ENCODE data around the gene POLRMT.

The POLRMT gene

GRCh38 chr19:651991-652390 is 18.7 kb upstream of the POLRMT start:
- TF ChIP-seq TAF1 (IDR thresholded peaks at IDR 0.05; ENCODE audit: borderline replicate concordance, insufficient read depth, low read length): no peak
- TF ChIP-seq SIN3A (IDR thresholded peaks at IDR 0.05; ENCODE audit: borderline replicate concordance, insufficient read depth, low read length): no peak
- TF ChIP-seq REST (IDR thresholded peaks at IDR 0.05; ENCODE audit: insufficient read depth in 1 of 2, low read depth in 2 of 2, low read length in 2 of 2): no peak

GRCh38 chr19:651114-651818 is 17.9 kb upstream of the POLRMT start:
- TF ChIP-seq FOXP2 (optimal IDR thresholded peaks at IDR 0.05; ENCODE audit: borderline replicate concordance, extremely low read depth, extremely low read length, insufficient read depth): no peak
- TF ChIP-seq SIN3A (IDR thresholded peaks at IDR 0.05; ENCODE audit: borderline replicate concordance, insufficient read depth, low read length): no peak
- TF ChIP-seq TAF1 (IDR thresholded peaks at IDR 0.05; ENCODE audit: borderline replicate concordance, insufficient read depth, low read length): no peak
- no peak for TF ChIP-seq POLR2AphosphoS5 (IDR thresholded peaks at IDR 0.05; ENCODE audit: low read depth, low read length)
- TF ChIP-seq REST (IDR thresholded peaks at IDR 0.05; ENCODE audit: insufficient read depth in 1 of 2, low read depth in 2 of 2, low read length in 2 of 2): no peak

- TF ChIP-seq FOXP2 (optimal IDR thresholded peaks at IDR 0.05; ENCODE audit: borderline replicate concordance, extremely low read depth, extremely low read length, insufficient read depth) (no peak), TAF1 (IDR thresholded peaks at IDR 0.05; ENCODE audit: borderline replicate concordance, insufficient read depth, low read length) (no peak), SIN3A (IDR thresholded peaks at IDR 0.05; ENCODE audit: borderline replicate concordance, insufficient read depth, low read length) (no peak), POLR2AphosphoS5 (IDR thresholded peaks at IDR 0.05; ENCODE audit: low read depth, low read length) (no peak), REST (IDR thresholded peaks at IDR 0.05; ENCODE audit: insufficient read depth in 1 of 2, low read depth in 2 of 2, low read length in 2 of 2) (no peak)
Measured at GRCh38 chr19:650121-650520, 16.8 kb upstream of the POLRMT start.

- TF ChIP-seq REST (IDR thresholded peaks at IDR 0.05; ENCODE audit: insufficient read depth in 1 of 2, low read depth in 2 of 2, low read length in 2 of 2) (no peak), POLR2AphosphoS5 (IDR thresholded peaks at IDR 0.05; ENCODE audit: low read depth, low read length) (no peak), FOXP2 (optimal IDR thresholded peaks at IDR 0.05; ENCODE audit: borderline replicate concordance, extremely low read depth, extremely low read length, insufficient read depth) (no peak), SIN3A (IDR thresholded peaks at IDR 0.05; ENCODE audit: borderline replicate concordance, insufficient read depth, low read length) (no peak), TAF1 (IDR thresholded peaks at IDR 0.05; ENCODE audit: borderline replicate concordance, insufficient read depth, low read length) (no peak)
Measured at GRCh38 chr19:648904-649801, 15.8 kb upstream of the POLRMT start.
